HL-60 (cell line): ENCODE measurements around the gene TANGO6.

Source experiments
- DNase-seq, 2 experiments: peaks; one replicate each; pipeline ENCODE4 v3.0.0-alpha.2; 2010 to 2020; ENCODE audit warnings: low read depth in 1 of 2, low spot score in 1 of 2
- H3K27ac ChIP-seq: fragments of 250-450 bp; sonication (Bioruptor Pico); replicated peaks from 2 replicates; pipeline ENCODE4 v1.5.1; 2020; ENCODE audit warnings: mild to moderate bottlenecking, moderate library complexity
- H3K27me3 ChIP-seq: fragments of 250-450 bp; sonication (Bioruptor Pico); 2 replicates; pipeline ENCODE4 v1.5.1; 2021; ENCODE audit warnings: mild to moderate bottlenecking, moderate library complexity; ENCODE audit not compliant: insufficient read depth, poor library complexity, severe bottlenecking
- H3K4me3 ChIP-seq: replicated peaks from 2 replicates; pipeline ENCODE4 v1.5.1; 2011; ENCODE audit warnings: mild to moderate bottlenecking, control low read depth, low read length; ENCODE audit not compliant: insufficient read depth
- GABPA ChIP-seq: IDR thresholded peaks from 2 replicates; pipeline ENCODE4 v1.6.1; 2012; ENCODE audit warnings: low read depth
- POLR2AphosphoS5 ChIP-seq: IDR thresholded peaks from 2 replicates; pipeline ENCODE4 v1.6.1; 2012; ENCODE audit warnings: low read depth
- REST ChIP-seq: IDR thresholded peaks from 2 replicates; pipeline ENCODE4 v1.6.1; 2012; ENCODE audit warnings: low read depth; ENCODE audit not compliant: insufficient replicate concordance
- SPI1 ChIP-seq: IDR thresholded peaks from 2 replicates; pipeline ENCODE4 v1.6.1; 2012; ENCODE audit warnings: low read depth, mild to moderate bottlenecking, borderline replicate concordance
- TF ChIP-seq, protein P1 (sequence below): IDR thresholded peaks from one replicate; pipeline ENCODE4 v1.5.1; 2011; ENCODE audit warnings: low read length, control low read depth, inconsistent platforms; ENCODE audit not compliant: insufficient read depth

TANGO6 gene

GRCh38 chr16:68902969-68903345 is 59.6 kb downstream of the TANGO6 start:
- TF ChIP-seq, protein P1, sequence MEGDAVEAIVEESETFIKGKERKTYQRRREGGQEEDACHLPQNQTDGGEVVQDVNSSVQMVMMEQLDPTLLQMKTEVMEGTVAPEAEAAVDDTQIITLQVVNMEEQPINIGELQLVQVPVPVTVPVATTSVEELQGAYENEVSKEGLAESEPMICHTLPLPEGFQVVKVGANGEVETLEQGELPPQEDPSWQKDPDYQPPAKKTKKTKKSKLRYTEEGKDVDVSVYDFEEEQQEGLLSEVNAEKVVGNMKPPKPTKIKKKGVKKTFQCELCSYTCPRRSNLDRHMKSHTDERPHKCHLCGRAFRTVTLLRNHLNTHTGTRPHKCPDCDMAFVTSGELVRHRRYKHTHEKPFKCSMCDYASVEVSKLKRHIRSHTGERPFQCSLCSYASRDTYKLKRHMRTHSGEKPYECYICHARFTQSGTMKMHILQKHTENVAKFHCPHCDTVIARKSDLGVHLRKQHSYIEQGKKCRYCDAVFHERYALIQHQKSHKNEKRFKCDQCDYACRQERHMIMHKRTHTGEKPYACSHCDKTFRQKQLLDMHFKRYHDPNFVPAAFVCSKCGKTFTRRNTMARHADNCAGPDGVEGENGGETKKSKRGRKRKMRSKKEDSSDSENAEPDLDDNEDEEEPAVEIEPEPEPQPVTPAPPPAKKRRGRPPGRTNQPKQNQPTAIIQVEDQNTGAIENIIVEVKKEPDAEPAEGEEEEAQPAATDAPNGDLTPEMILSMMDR = no peak
- TF ChIP-seq SPI1 = no peak
- TF ChIP-seq REST = no peak
- no peak for TF ChIP-seq GABPA
- no peak for TF ChIP-seq POLR2AphosphoS5
- Histone ChIP-seq H3K27ac (no peak overlapping the region), H3K4me3 (no peak overlapping the region), H3K27me3 (no peaks in the 10 kb centered on the region)
- DNase-seq = no peak

GRCh38 chr16:68907297-68907696 is 64.0 kb downstream of the TANGO6 start:
- no peak overlapping the region for H3K27ac ChIP-seq
- DNase-seq = no peak
- H3K27me3 ChIP-seq = no peaks in the 10 kb centered on the region
- no peak for TF ChIP-seq GABPA
- TF ChIP-seq, protein P1 = no peak
- no peak for TF ChIP-seq REST
- TF ChIP-seq SPI1 = no peak
- no peak for TF ChIP-seq POLR2AphosphoS5
- no peak overlapping the region for H3K4me3 ChIP-seq

DNA sequence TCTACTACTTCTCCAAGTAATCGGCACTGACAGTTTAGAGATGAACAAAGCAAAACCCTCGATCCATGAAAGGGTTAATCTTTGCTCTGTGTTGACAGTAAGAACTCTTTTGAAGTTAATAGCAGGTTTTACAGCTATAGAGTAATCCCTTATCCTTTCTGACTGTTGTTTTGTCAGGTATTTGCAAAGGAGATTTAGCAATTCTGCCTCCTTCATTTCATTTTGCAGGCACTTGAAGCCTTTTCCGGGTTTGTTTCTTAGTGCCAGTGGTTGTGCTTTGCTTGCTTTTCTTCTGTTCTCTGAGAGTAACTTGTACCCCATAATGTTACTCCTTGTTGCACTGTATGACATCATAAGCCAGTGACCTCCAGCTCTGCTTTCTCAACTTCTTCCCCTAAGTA is 64.5 kb downstream of the TANGO6 start:
- Histone ChIP-seq H3K27ac (no peak overlapping the region), H3K27me3 (no peaks in the 10 kb centered on the region), H3K4me3 (no peak overlapping the region)
- TF ChIP-seq GABPA = no peak
- no peak for TF ChIP-seq POLR2AphosphoS5
- no peak for TF ChIP-seq REST
- TF ChIP-seq, protein P1 = no peak
- no peak for TF ChIP-seq SPI1
- no peak for DNase-seq
